Erythroblast (primary cell): ENCODE results near the gene LAPTM5.

Source experiments
- GATA1 ChIP-seq: IDR thresholded peaks from 2 replicates; pipeline ENCODE4 v1.6.1; 2011; ENCODE audit warnings: low read depth, mild to moderate bottlenecking, control low read depth, low read length, moderate library complexity
- POLR2A ChIP-seq: IDR thresholded peaks from 2 replicates; pipeline ENCODE4 v1.6.1; 2011; ENCODE audit warnings: mild to moderate bottlenecking, low read length

DNA sequence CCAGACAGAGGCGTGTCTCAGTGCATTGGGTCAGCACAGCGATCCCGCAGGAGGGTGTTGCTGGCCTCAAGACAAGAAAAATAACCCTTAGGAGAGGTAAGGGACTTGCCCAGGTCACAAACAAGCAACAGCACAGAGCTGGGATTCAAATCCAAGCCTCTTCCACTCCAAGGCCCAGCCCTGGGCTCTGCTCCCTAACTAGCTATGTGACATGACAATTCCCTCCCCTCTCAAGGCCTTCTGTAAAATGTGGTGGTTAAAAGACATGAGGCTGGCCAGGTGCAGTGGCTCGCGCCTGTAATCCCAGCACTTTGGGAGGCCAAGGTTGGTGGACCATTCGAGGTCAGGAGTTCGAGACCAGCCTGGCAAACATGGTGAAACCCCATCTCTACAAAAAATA lies 28.1 kb upstream of the LAPTM5 start:
- TF ChIP-seq POLR2A, result no peak
- no peak for TF ChIP-seq GATA1
